Prostate gland (tissue), 2 donors: ENCODE data around the gene SP6. TPM values are rescaled to one million over a fixed set of nuclear protein-coding genes. Genes with fewer than 3 reads are reported as not detected.

Experiments used
- DNase-seq: peaks from one replicate; pipeline ENCODE4 v3.0.0-alpha.2; 2019; ENCODE audit warnings: low spot score
- H3K27ac ChIP-seq, 2 donors: fragments of 200-600 bp; sonication (generic); 2 replicates each; pipeline ENCODE4 v1.5.1; 2017 to 2019
- H3K27me3 ChIP-seq: fragments of 200-600 bp; sonication (generic); replicated peaks from 2 replicates; pipeline ENCODE4 v1.5.1; 2019; ENCODE audit not compliant: insufficient read depth
- H3K36me3 ChIP-seq, 2 donors: fragments of 200-600 bp; sonication (generic); 1 replicate in 1 of 2; 2 replicates in 1 of 2; pipeline versions ENCODE4 v1.5.1 to v1.8.1; 2017 to 2019
- H3K4me1 ChIP-seq: fragments of 200-600 bp; sonication (generic); replicated peaks from 2 replicates; pipeline ENCODE4 v1.5.1; 2019
- H3K4me3 ChIP-seq, 2 donors: fragments of 200-600 bp; sonication (generic); 2 replicates each; pipeline ENCODE4 v1.5.1; 2017 to 2019
- H3K9me3 ChIP-seq: fragments of 200-600 bp; sonication (generic); 2 replicates; pipeline ENCODE4 v1.5.1; 2017
- POLR2A ChIP-seq: fragments of 450-650 bp; IDR thresholded peaks from one replicate; pipeline ENCODE4 v1.6.1; 2016; ENCODE audit warnings: antibody characterized with exemption, mild to moderate bottlenecking
- POLR2AphosphoS5 ChIP-seq: sonication (generic); formaldehyde crosslinking; IDR thresholded peaks from one replicate; pipeline ENCODE4 v1.6.1; 2017; ENCODE audit warnings: antibody characterized with exemption
- WGBS: methylation state at CpG from one replicate; pipeline ENCODE4 v1.1.5; 2018; 5-methylcytosine and 5-hydroxymethylcytosine counted together
- intact Hi-C: fragments of 100-400 bp; cut with DNase I; formaldehyde crosslinking; loops from one replicate; pipeline ENCODE4 v1.14.2; 2022
- total RNA-seq, 2 donors: library from RNA; depleted of rRNA; stranded (reverse); fragments of >200 nt; gene quantifications; one replicate each; pipeline ENCODE4 v1.1.0, GENCODE V29; 2016
- TF ChIP-seq, protein P1 (sequence below), 4 experiments: fragments of 200-600 bp in 2 of 4; fragments of 450-650 bp in 2 of 4; sonication (generic) in 2 of 4; IDR thresholded peaks; 1 replicate in 3 of 4; 2 replicates in 1 of 4; pipeline ENCODE4 v1.5.1; 2016 to 2019; ENCODE audit warnings: antibody characterized with exemption in 4 of 4, mild to moderate bottlenecking in 2 of 4, moderate library complexity in 2 of 4

The SP6 gene
- total RNA-seq, 2 donors from 2014 or later = 1.4 to 3.1 TPM

GRCh38 chr17:47816111-47816735 is 34.7 kb downstream of the SP6 start:
- H3K4me3 ChIP-seq = no peak overlapping the region
- H3K27ac ChIP-seq = no peak overlapping the region
- no peaks in the 10 kb centered on the region for H3K27me3 ChIP-seq
- TF ChIP-seq POLR2A (no peak), POLR2AphosphoS5 (no peak)
- TF ChIP-seq, protein P1, sequence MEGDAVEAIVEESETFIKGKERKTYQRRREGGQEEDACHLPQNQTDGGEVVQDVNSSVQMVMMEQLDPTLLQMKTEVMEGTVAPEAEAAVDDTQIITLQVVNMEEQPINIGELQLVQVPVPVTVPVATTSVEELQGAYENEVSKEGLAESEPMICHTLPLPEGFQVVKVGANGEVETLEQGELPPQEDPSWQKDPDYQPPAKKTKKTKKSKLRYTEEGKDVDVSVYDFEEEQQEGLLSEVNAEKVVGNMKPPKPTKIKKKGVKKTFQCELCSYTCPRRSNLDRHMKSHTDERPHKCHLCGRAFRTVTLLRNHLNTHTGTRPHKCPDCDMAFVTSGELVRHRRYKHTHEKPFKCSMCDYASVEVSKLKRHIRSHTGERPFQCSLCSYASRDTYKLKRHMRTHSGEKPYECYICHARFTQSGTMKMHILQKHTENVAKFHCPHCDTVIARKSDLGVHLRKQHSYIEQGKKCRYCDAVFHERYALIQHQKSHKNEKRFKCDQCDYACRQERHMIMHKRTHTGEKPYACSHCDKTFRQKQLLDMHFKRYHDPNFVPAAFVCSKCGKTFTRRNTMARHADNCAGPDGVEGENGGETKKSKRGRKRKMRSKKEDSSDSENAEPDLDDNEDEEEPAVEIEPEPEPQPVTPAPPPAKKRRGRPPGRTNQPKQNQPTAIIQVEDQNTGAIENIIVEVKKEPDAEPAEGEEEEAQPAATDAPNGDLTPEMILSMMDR (IDR thresholded peaks at IDR 0.05) = no peak
- WGBS = 86% methylated on average over 21 of the region's 21 CpGs
- intact Hi-C loops = no loop called here
- peaks cover 5 to 9% of the 10 kb centered on the region in 2 donors for H3K36me3 ChIP-seq
- H3K4me1 ChIP-seq = peaks cover 10% of the 10 kb centered on the region
- no peaks in the 10 kb centered on the region for H3K9me3 ChIP-seq
- DNase-seq = no peak

- peaks cover 5 to 9% of the 10 kb centered on the region in 2 donors for H3K36me3 ChIP-seq
- intact Hi-C loops = no loop called here
- TF ChIP-seq POLR2A = no peak
- no peak for TF ChIP-seq POLR2AphosphoS5
- TF ChIP-seq, protein P1 (IDR thresholded peaks at IDR 0.05) = no peak
- H3K4me1 ChIP-seq = peaks cover 1% of the 10 kb centered on the region
- WGBS = 90% methylated on average over 21 of the region's 21 CpGs
- no peaks in the 10 kb centered on the region for H3K27me3 ChIP-seq
- no peak overlapping the region for H3K27ac ChIP-seq
- H3K4me3 ChIP-seq = no peak overlapping the region
- DNase-seq = no peak
- H3K9me3 ChIP-seq = no peaks in the 10 kb centered on the region
Measured at GRCh38 chr17:47815106-47815918, 35.7 kb downstream of the SP6 start.

DNA sequence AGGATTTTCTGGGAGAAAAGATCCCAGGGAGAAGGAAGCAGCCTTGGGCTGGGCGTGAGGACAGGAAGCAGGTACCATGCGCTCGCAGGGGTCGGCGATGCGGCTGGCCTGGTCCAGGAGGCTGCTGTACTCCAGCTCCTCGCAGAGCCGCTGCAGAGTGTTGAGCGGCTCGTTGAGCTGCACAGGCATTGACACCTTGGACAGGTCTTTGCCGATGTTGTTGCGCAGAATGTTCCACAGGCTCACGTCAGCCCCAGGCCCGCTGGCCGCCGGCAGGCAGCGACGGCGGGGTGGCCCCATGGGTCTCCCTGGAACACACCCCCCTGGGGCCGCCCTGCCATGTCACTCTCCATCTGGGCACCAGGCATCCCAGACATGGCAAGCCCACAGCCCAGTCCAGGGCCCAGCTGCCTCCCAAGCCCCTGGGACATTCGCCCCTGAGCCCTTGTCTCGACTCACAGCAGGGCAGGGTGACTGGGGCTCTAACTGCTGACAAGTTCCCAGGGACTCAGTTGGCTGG is 37.4 kb downstream of the SP6 start:
- Histone ChIP-seq H3K4me3 (no peak overlapping the region), H3K27me3 (no peaks in the 10 kb centered on the region), H3K4me1 (no peaks in the 10 kb centered on the region), H3K27ac (no peak overlapping the region), H3K9me3 (no peaks in the 10 kb centered on the region), H3K36me3 (peaks cover 5 to 9% of the 10 kb centered on the region in 2 donors)
- WGBS = 96% methylated on average over 22 of the region's 22 CpGs
- TF ChIP-seq POLR2A (no peak), POLR2AphosphoS5 (no peak)
- intact Hi-C loops = no loop called here
- DNase-seq = no peak

DNA sequence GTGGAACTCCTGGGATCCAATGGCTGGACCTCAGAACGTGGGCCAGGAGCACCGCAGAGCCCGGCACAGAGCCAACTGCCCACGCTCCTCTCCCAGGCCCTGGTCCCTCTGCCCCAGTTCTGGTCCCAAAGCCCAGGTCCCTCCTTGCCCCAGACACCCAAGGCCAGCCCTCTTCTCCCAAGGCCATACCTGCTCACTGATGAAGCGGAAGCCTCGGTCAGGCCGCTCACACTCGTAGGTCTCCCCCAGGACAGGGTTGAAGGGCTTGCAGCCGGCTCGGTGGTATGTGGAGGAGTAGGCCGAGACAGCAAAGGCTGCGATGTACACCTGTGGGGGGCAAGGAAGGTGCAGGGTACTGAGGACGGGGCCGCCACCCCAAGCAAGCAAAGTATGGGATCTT is 37.9 kb downstream of the SP6 start:
- no peak for DNase-seq
- TF ChIP-seq, protein P1 (IDR thresholded peaks at IDR 0.05) = no peak
- TF ChIP-seq POLR2AphosphoS5 (no peak), POLR2A (no peak)
- Histone ChIP-seq H3K4me3 (no peak overlapping the region), H3K27ac (no peak overlapping the region), H3K9me3 (no peaks in the 10 kb centered on the region), H3K27me3 (no peaks in the 10 kb centered on the region), H3K4me1 (no peaks in the 10 kb centered on the region), H3K36me3 (peaks cover 5 to 9% of the 10 kb centered on the region in 2 donors)
- 95% methylated on average over 14 of the region's 14 CpGs for WGBS
- intact Hi-C loops = no loop called here

DNA sequence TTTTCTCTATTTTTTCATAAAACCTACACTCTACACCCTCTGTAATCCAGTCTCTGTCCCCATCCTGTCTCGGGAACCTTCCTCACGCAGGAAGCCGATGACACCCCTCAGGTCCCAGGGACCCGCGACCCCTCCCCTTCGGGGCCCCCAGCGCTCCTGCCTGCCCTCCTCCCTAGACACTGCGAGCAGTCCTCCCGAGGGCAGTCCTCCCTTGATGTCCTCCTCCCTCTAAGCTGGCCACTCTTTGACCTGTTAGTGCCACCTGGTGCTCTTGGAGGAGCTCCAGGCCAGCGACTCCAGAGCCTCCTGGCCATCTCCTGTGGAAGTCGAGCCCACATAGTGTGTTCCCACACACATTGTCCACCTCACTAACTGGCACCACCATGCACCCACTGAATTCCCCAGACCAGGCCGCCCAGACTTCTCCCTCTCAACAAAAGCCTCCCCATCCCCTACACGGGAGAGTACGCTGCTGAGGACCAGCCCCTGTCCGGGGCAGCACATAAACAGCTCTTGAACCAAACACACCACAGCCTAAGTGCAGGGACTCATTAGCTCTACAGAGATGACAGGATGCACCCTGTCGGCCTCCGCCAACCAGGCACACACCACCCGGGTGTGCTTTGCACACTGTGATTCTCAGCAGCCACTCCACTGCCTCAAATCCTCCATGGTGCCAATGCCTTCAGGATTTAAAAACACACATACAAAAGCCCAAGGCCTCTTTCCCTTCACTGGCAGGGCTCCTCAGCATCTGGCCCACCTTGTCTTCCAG is 38.6 kb downstream of the SP6 start:
- intact Hi-C loops = no loop called here

More for the DNA sequence above, 38.6 kb downstream of the SP6 start:
- H3K4me1 ChIP-seq = no peaks in the 10 kb centered on the region
- H3K9me3 ChIP-seq = no peaks in the 10 kb centered on the region
- no peaks in the 10 kb centered on the region for H3K27me3 ChIP-seq
- H3K4me3 ChIP-seq = no peak overlapping the region
- no peak for DNase-seq
- H3K36me3 ChIP-seq = peaks cover 5 to 9% of the 10 kb centered on the region in 2 donors
- no peak for TF ChIP-seq POLR2AphosphoS5
- TF ChIP-seq, protein P1 (IDR thresholded peaks at IDR 0.05) = no peak
- TF ChIP-seq POLR2A = no peak
- no peak overlapping the region for H3K27ac ChIP-seq
- WGBS = 83% methylated on average over 18 of the region's 18 CpGs
